Ascending aorta (tissue), 2 donors: ENCODE measurements around the gene TTC9C. TPM values are rescaled to one million over a fixed set of nuclear protein-coding genes. Genes with fewer than 3 reads are reported as not detected.
A peak's percentile ranks its signal among the peaks of the same experiment; 100 is the strongest.
"Not testable (repeated sequence)": the region's sequence is repeated elsewhere in the genome, so short reads cannot be mapped to it uniquely, and the experiment has no call there.

ENCODE experiments used
- DNase-seq, 2 donors: peaks; one replicate each; pipeline ENCODE4 v3.0.0-alpha.2; 2019; ENCODE audit warnings: low spot score in 2 of 2
- H3K27ac ChIP-seq, 2 donors: fragments of 200-600 bp; sonication (generic); one replicate each; pipeline ENCODE4 v1.5.1; 2016 to 2017; ENCODE audit warnings: mild to moderate bottlenecking in 1 of 2
- H3K27me3 ChIP-seq: fragments of 200-600 bp; sonication (generic); one replicate; pipeline ENCODE4 v1.5.1; 2017
- H3K36me3 ChIP-seq, 2 donors: fragments of 200-600 bp; sonication (generic); one replicate each; pipeline ENCODE4 v1.5.1; 2016
- H3K4me1 ChIP-seq, 2 donors: fragments of 200-600 bp; sonication (generic); one replicate each; pipeline ENCODE4 v1.5.1; 2016 to 2017; ENCODE audit warnings: mild to moderate bottlenecking in 1 of 2
- H3K4me3 ChIP-seq, 2 donors: fragments of 200-600 bp; sonication (generic); one replicate each; pipeline ENCODE4 v1.5.1; 2016 to 2017; ENCODE audit warnings: mild to moderate bottlenecking in 1 of 2
- H3K9me3 ChIP-seq, 2 donors: fragments of 200-600 bp; sonication (generic); one replicate each; pipeline ENCODE4 v1.5.1; 2016
- intact Hi-C: fragments of 100-400 bp; cut with DNase I; formaldehyde crosslinking; loops from one replicate; pipeline ENCODE4 v1.15.1; 2023
- total RNA-seq: library from RNA; depleted of rRNA; stranded (reverse); fragments of >200 nt; gene quantifications from one replicate; pipeline ENCODE4 v1.1.0, GENCODE V29; 2016
- TF ChIP-seq, protein P1 (sequence below), 3 experiments: fragments of 200-600 bp in 2 of 3; fragments of 450-650 bp in 1 of 3; sonication (generic) in 2 of 3; IDR thresholded peaks; one replicate each; pipeline ENCODE4 v1.5.1; 2016 to 2019; ENCODE audit warnings: antibody characterized with exemption in 3 of 3, mild to moderate bottlenecking in 1 of 3, moderate library complexity in 1 of 3

The TTC9C gene
- total RNA-seq, 1 donor from 2014 or later = 1.4 TPM

DNA sequence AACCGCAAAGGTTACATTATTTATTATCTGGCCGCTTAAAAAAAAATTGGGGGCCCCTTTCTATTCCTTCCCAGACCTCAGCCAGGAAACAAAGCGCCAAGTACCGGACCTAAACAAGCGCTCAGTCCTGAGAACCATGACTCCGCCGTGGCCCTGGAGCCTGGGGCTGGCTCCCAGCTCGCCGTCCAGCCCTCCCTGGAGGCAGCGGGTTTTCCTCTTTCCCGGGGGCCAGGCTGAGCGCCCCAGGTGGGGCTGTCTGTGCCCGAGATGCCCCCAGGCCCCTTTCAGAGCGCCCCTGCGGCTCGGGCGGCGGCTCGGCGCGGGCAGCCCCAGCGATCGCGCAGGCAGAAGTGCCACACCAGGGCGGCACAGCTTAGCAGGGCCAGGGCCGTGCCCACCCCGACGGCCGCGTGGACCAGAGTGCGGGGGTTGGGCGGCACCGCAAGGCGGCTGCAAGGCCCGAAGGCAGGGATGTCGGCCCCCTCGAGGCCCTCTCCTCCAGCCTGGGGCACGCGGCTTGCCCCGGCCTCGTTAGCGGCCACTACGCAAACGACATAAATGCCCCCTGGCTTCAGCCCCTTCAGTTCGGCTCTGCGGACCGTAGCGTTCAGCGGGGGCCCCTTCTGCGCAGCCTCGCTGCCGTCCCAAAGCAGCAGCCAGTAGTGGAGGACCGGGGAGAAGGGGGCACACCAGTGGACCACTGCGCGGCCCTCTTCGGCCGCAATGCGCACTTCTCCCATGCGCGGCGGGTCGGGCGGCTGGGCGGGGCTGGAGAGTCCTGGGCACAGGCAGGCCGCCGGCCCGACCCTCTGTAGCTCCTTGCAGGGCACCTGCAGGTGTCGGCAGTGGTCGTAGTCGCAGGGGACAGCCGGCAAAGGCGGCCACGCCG, 40.5 kb upstream of the TTC9C start:
- intact Hi-C loops = no loop called here
- TF ChIP-seq, protein P1, sequence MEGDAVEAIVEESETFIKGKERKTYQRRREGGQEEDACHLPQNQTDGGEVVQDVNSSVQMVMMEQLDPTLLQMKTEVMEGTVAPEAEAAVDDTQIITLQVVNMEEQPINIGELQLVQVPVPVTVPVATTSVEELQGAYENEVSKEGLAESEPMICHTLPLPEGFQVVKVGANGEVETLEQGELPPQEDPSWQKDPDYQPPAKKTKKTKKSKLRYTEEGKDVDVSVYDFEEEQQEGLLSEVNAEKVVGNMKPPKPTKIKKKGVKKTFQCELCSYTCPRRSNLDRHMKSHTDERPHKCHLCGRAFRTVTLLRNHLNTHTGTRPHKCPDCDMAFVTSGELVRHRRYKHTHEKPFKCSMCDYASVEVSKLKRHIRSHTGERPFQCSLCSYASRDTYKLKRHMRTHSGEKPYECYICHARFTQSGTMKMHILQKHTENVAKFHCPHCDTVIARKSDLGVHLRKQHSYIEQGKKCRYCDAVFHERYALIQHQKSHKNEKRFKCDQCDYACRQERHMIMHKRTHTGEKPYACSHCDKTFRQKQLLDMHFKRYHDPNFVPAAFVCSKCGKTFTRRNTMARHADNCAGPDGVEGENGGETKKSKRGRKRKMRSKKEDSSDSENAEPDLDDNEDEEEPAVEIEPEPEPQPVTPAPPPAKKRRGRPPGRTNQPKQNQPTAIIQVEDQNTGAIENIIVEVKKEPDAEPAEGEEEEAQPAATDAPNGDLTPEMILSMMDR (IDR thresholded peaks at IDR 0.05) = no peak
- H3K4me3 ChIP-seq = peak overlapping the region; percentile 36 to 43
- H3K27ac ChIP-seq = no peak overlapping the region
- no peaks in the 10 kb centered on the region for H3K9me3 ChIP-seq
- H3K4me1 ChIP-seq = no peaks in the 10 kb centered on the region
- H3K27me3 ChIP-seq = no peaks in the 10 kb centered on the region
- no peak for DNase-seq
- H3K36me3 ChIP-seq = peaks cover 25 to 30% of the 10 kb centered on the region in 2 donors

DNA sequence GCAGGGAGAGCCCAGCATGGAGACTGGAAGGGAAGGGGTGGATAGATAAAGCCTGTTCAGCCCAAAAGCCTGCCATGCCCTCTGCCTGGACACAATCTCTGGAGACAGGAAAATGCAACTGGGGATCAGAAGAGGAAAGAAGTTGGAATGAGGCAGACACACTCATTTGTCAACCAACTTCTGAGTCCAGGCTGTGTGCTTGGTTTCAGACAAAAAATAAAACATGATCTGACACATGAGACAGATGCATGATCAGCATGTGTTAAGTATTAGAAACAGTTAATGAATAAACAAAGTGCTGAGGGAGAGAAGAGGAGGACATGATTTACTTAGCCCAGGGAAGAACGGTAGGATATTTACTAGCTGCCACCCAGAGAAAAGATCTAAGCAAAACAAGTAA, 39.8 kb upstream of the TTC9C start:
- intact Hi-C loops = no loop called here
- no peak for DNase-seq

DNA sequence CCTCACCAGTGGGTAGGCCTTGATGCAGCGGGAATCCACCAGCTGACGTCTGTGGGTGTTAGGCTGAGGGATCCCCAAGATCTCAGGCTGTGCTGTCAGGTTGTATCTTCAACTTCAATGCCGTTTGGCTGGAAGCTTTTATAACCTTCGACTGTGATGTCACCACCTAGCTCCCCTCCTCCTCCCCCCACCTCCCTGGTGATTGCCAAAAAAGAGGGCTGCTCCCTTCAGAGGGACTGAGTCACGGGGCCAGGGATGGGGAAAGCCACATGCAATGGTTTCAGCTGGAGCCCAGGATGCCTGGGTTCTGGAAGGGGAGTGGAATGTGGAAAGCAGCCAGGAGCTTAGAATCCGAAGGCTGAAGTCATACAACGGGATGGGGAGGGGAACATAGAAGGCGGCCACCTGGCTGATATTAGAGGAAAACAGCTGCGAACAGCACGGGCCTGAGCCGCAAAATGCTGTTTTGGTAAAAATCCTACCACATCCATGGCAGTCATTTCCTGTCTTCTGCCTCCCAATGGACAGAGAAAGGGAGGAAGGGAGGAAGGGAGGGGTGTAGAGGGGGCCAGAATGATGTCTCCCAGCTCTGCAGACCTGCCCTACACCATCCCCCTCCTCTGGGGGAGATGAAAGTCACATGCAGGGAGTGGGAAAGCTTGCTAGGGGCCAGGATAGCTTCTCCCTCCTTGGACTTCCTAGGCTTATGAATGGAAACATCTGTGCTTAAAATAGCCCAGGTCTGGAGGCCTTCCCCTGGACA, 38.7 kb upstream of the TTC9C start, which contains the start of gene LRRN4CL:
Gene LRRN4CL (minus strand): TSS at position 110 of the 763 bp plus-strand sequence. CDS start 1,022 bp downstream, outside the sequence.
- H3K27ac ChIP-seq = no peak within 1 kb of the TSS
- intact Hi-C loops = no loop called here

More for the DNA sequence above, 39.8 kb upstream of the TTC9C start:
- no peaks in the 10 kb centered on the region for H3K4me1 ChIP-seq
- no peak overlapping the region for H3K27ac ChIP-seq
- no peaks in the 10 kb centered on the region for H3K27me3 ChIP-seq
- TF ChIP-seq, protein P1 (IDR thresholded peaks at IDR 0.05) = no peak
- no peaks in the 10 kb centered on the region for H3K9me3 ChIP-seq
- peak overlapping the region; percentile 36 to 43 for H3K4me3 ChIP-seq
- H3K36me3 ChIP-seq = peaks cover 25 to 33% of the 10 kb centered on the region in 2 donors

DNA sequence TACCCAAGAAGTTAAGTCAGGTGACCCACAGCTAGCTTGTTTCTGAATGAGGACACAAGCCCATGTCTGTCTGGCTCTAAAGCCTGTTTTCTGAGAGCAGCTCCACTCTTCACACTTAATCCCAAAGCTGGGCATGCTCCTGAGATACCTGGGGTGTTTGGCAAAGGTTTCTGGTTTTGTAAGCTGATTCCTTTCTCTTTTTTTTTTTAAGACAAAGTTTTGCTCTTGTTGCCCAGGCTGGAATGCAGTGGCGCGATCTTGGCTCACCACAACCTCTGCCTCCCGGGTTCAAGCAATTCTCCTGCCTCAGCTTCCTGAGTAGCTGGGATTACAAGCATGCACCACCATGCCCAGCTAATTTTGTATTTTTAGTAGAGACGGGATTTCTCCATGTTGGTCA, 34.7 kb upstream of the TTC9C start:
- not testable (repeated sequence) for DNase-seq, H3K9me3 ChIP-seq, H3K4me3 ChIP-seq, H3K27me3 ChIP-seq, H3K27ac ChIP-seq, H3K4me1 ChIP-seq
- intact Hi-C loops = loop anchor here (1.0 to 2.0 kb wide), 3 partner anchors 41 to 313 kb away; partner anchors contain the start of gene INTS5
- peaks cover 27 to 33% of the 10 kb centered on the region in 2 donors for H3K36me3 ChIP-seq

More for the DNA sequence above, 38.7 kb upstream of the TTC9C start, which contains the start of gene LRRN4CL:
- TF ChIP-seq, protein P1 (IDR thresholded peaks at IDR 0.05) = no peak
- H3K4me1 ChIP-seq = no peaks in the 10 kb centered on the region
- H3K36me3 ChIP-seq = peaks cover 27 to 33% of the 10 kb centered on the region in 2 donors
- H3K9me3 ChIP-seq = no peaks in the 10 kb centered on the region
- H3K27me3 ChIP-seq = no peaks in the 10 kb centered on the region
- peak in 1 of 2 donors; percentile 83 for DNase-seq
- peak within 1 kb of the TSS; percentile 36 to 43 for H3K4me3 ChIP-seq

DNA sequence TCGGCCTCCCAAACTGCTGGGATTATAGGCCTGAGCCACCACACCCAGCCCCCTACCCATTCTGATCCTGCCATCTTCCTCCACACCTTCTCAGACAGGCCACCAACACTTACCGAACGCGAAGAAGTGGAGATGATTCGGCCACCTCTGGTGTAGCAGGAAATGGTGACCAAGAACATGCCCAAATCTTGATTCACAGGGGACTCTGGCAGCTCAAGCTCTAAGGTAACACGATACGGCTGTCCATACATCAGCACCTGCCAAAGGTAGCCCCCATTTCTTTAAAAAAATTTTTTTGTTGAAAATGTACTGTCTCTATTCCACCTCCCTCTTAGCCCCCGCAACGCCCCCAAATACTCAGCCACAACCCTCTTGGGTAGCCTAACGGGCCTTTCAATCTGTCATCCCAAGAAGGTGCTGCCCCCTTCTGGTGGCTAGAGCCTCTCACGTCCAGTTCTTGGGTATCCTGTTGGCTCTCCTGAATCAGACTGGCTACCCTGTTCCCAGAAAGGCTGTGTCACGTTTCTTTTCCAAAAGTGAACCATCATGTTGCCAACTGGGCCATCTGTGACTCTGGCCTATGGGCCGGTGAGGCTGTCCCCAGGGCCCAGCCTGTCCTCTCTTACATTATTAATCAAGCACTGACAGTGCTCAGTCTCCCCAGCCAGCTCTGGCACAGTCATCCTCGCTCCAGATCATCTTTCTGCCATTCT, 33.7 kb upstream of the TTC9C start:
- Histone ChIP-seq H3K4me3 (no peak overlapping the region), H3K27ac (no peak overlapping the region), H3K36me3 (peaks cover 27 to 33% of the 10 kb centered on the region in 2 donors), H3K27me3 (no peaks in the 10 kb centered on the region), H3K9me3 (no peaks in the 10 kb centered on the region), H3K4me1 (no peaks in the 10 kb centered on the region)
- TF ChIP-seq, protein P1 (IDR thresholded peaks at IDR 0.05) = peak; percentile 60 to 87 (median 79)
- intact Hi-C loops = loop anchor here (1.0 to 2.0 kb wide), 3 partner anchors 42 to 314 kb away; partner anchors contain the start of gene INTS5
- DNase-seq = peak; percentile 49 to 91
